PFSK-1 (cell line): ENCODE measurements around the gene MAB21L4.

Experiments used
- FOXP2 ChIP-seq: optimal IDR thresholded peaks from 2 replicates; pipeline ENCODE3; 2011; ENCODE audit warnings: borderline replicate concordance, control low read depth, inconsistent platforms; ENCODE audit not compliant: insufficient read depth; ENCODE audit errors: extremely low read length, extremely low read depth
- POLR2AphosphoS5 ChIP-seq: IDR thresholded peaks from 2 replicates; pipeline ENCODE4 v1.6.1; 2012; ENCODE audit warnings: low read depth, mild to moderate bottlenecking, control low read depth, low read length, moderate library complexity
- SIN3A ChIP-seq: IDR thresholded peaks from 2 replicates; pipeline ENCODE4 v1.6.1; 2012; ENCODE audit warnings: mild to moderate bottlenecking, low read length, moderate library complexity, borderline replicate concordance; ENCODE audit not compliant: insufficient read depth
- TAF1 ChIP-seq: IDR thresholded peaks from 2 replicates; pipeline ENCODE4 v1.6.1; 2012; ENCODE audit warnings: low read length, control low read depth, borderline replicate concordance; ENCODE audit not compliant: insufficient read depth
- TF ChIP-seq, protein P1 (sequence below), 2 experiments: IDR thresholded peaks; 2 replicates each; pipeline versions ENCODE4 v1.6.1 to v1.8.0; 2011 to 2012; ENCODE audit warnings: low read depth in 2 of 2, low read length in 2 of 2, control low read depth in 1 of 2, inconsistent platforms in 1 of 2, mild to moderate bottlenecking in 1 of 2, moderate library complexity in 1 of 2; ENCODE audit not compliant: insufficient read depth in 1 of 2

Gene MAB21L4

GRCh38 chr2:240899468-240899865 is 3.5 kb upstream of the MAB21L4 start:
- TF ChIP-seq, protein P1, sequence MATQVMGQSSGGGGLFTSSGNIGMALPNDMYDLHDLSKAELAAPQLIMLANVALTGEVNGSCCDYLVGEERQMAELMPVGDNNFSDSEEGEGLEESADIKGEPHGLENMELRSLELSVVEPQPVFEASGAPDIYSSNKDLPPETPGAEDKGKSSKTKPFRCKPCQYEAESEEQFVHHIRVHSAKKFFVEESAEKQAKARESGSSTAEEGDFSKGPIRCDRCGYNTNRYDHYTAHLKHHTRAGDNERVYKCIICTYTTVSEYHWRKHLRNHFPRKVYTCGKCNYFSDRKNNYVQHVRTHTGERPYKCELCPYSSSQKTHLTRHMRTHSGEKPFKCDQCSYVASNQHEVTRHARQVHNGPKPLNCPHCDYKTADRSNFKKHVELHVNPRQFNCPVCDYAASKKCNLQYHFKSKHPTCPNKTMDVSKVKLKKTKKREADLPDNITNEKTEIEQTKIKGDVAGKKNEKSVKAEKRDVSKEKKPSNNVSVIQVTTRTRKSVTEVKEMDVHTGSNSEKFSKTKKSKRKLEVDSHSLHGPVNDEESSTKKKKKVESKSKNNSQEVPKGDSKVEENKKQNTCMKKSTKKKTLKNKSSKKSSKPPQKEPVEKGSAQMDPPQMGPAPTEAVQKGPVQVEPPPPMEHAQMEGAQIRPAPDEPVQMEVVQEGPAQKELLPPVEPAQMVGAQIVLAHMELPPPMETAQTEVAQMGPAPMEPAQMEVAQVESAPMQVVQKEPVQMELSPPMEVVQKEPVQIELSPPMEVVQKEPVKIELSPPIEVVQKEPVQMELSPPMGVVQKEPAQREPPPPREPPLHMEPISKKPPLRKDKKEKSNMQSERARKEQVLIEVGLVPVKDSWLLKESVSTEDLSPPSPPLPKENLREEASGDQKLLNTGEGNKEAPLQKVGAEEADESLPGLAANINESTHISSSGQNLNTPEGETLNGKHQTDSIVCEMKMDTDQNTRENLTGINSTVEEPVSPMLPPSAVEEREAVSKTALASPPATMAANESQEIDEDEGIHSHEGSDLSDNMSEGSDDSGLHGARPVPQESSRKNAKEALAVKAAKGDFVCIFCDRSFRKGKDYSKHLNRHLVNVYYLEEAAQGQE (IDR thresholded peaks at IDR 0.05; ENCODE audit: insufficient read depth in 1 of 2, low read depth in 2 of 2, low read length in 2 of 2): no peak
- no peak for TF ChIP-seq POLR2AphosphoS5
- no peak for TF ChIP-seq FOXP2

- TF ChIP-seq TAF1 (no peak), POLR2AphosphoS5 (no peak), SIN3A (no peak), FOXP2 (no peak)
- TF ChIP-seq, protein P1 (IDR thresholded peaks at IDR 0.05; ENCODE audit: insufficient read depth in 1 of 2, low read depth in 2 of 2, low read length in 2 of 2): no peak
These were observed 2.9 kb upstream of the MAB21L4 start for GRCh38 chr2:240898731-240899467.

DNA sequence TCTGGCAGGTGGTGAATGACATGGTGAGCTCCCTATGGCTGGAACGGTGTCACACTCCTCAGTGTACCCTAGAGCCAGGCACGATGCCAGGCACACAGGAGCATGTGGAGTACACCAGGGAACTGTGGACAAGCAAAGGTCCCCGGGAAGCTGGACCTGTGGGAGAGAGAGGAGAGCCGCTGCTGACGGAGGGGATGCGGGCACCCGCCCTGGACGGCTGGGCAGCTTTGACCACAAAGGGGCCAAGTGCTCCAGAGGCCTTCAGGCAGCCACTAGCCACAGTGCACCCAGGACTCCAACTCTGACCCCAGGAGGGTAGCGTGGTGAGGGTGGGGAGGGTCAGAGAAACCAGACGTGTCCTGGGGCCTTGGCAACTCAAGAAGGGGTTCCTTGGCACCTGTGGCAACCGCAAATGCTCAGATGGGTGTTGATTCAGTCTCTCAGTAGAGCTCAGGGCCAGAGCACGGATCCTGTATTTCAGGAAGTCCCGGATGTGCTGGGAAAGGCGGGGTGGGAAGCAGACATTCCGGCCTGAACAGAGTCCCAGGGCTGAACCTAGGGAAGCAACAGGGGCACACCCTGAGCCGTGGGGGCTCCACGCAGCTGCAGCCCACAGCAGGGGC is 2.3 kb upstream of the MAB21L4 start:
- TF ChIP-seq SIN3A: no peak
- TF ChIP-seq, protein P1 (IDR thresholded peaks at IDR 0.05; ENCODE audit: insufficient read depth in 1 of 2, low read depth in 2 of 2, low read length in 2 of 2): no peak
- no peak for TF ChIP-seq TAF1
- TF ChIP-seq POLR2AphosphoS5: no peak
- TF ChIP-seq FOXP2: no peak

DNA sequence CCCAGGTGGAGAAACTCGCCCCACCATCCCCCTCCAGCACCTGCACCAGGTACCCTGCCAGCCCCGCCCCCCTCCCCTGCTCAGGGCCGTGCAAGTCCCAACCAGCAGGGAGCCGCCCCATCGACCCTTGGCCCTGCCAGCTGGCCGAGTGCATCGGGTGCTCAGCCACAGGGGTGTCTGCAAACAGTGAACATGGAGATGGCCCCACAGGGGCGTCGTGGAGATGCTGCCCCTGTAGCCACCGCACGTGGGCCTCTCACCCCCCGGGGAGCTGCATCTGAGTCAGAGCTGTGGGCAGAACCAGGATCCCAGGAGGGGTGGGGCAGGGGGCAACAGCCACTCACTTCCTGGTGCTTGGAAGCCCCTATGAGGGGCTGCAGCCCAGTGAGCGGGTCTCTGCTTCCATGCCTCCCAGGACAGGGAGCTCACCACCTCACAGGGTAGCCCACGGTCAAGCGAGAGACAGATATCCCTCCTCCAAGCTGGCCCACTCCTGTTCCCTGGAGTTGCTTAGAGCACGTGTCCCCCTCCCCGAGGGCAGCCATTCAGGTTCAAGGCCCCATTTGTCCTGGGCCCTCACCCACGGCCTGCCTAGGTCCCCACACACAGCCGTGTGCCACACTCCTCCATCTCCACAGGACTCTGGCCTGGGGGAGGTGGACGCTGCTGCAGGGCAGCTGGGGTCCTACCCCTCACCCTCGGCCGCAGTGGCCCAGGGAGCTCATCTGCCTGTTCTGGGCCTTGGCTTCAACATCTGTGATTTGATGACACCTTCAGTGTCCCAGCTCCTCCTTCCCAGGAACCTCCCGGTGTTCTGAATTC is 1.1 kb upstream of the MAB21L4 start:
- TF ChIP-seq FOXP2: no peak
- TF ChIP-seq POLR2AphosphoS5: no peak
- TF ChIP-seq TAF1: no peak
- TF ChIP-seq, protein P1 (IDR thresholded peaks at IDR 0.05; ENCODE audit: insufficient read depth in 1 of 2, low read depth in 2 of 2, low read length in 2 of 2): no peak
- TF ChIP-seq SIN3A: no peak
